GM21737 (cell line): Measurements from ENCODE around the gene ERV3-1.
"Not testable (repeated sequence)": the region's sequence is repeated elsewhere in the genome, so short reads cannot be mapped to it uniquely, and the experiment has no call there.

Experiments
- ATAC-seq: cut with Tn5 transposase; IDR thresholded peaks from one replicate; pipeline ENCODE4 v1.9.1; 2021; ENCODE audit warnings: mild to moderate bottlenecking, moderate library complexity; ENCODE audit not compliant: unreplicated experiment

Gene ERV3-1

GRCh38 chr7:64945503-64946175 lies 60.8 kb downstream of the ERV3-1 start:
- ATAC-seq = no peak

- not testable (repeated sequence) for ATAC-seq
These were observed 61.6 kb downstream of the ERV3-1 start for GRCh38 chr7:64944667-64945502.
